H1 (cell line): ENCODE results near the gene CHRD. TPM values are rescaled to one million over a fixed set of nuclear protein-coding genes. Genes with fewer than 3 reads are reported as not detected.

ENCODE experiments used
- EZH2 ChIP-seq: fragments of 200-600 bp; sonication (generic); IDR thresholded peaks from 2 replicates; pipeline ENCODE4 v1.7.1; 2012; ENCODE audit warnings: low read depth, mild to moderate bottlenecking, moderate library complexity, low read length, inconsistent platforms; ENCODE audit not compliant: severe bottlenecking
- KDM5A ChIP-seq: fragments of 200-600 bp; IDR thresholded peaks from 2 replicates; pipeline ENCODE4 v1.7.1; 2012; ENCODE audit warnings: mild to moderate bottlenecking, low read length, inconsistent platforms, mixed read lengths
- NRF1 ChIP-seq: IDR thresholded peaks from 2 replicates; pipeline ENCODE4 v1.6.1; 2011; ENCODE audit warnings: mild to moderate bottlenecking, low read depth, low read length, improper control_type of control experiment
- SAP30 ChIP-seq: fragments of 300-600 bp; sonication (generic); IDR thresholded peaks from 2 replicates; pipeline ENCODE4 v1.7.1; 2012; ENCODE audit warnings: low read length, moderate library complexity, mild to moderate bottlenecking, inconsistent platforms; ENCODE audit not compliant: insufficient read depth, insufficient replicate concordance
- SIX5 ChIP-seq: IDR thresholded peaks from 2 replicates; pipeline ENCODE4 v1.6.1; 2011; ENCODE audit warnings: mild to moderate bottlenecking, low read depth, low read length
- polyA plus RNA-seq, 7 experiments: library from polyadenylated mRNA; depleted of rRNA in 3 of 7; stranded (reverse) in 5 of 7; unstranded in 2 of 7; fragments of >200 nt in 5 of 7; fragments of 200-250 nt in 2 of 7; gene quantifications; 1 replicate in 5 of 7; 2 replicates in 1 of 7; 4 replicates in 1 of 7; pipeline versions ENCODE4 v1.2.1 to v1.2.3, GENCODE V29; 2011 to 2013; ENCODE audit warnings: missing spikeins in 2 of 7, mixed read lengths in 2 of 7
- total RNA-seq: library from RNA; stranded (reverse); fragmentation: NEBNext Ultra II Directional; extraction: Animal tissue kit (Norgen Biotek cat#: 25700); gene quantifications from 2 replicates; pipeline ENCODE4 v1.2.1, GENCODE V29; 2021
- TF ChIP-seq, protein P1 (sequence below): fragments of 300-600 bp; sonication (generic); IDR thresholded peaks from 2 replicates; pipeline ENCODE4 v1.7.1; 2012; ENCODE audit warnings: low read length, moderate library complexity, mild to moderate bottlenecking, inconsistent platforms; ENCODE audit not compliant: insufficient replicate concordance
- TF ChIP-seq, protein P2 (sequence below), 3 experiments: IDR thresholded peaks; 1 replicate in 2 of 3; 2 replicates in 1 of 3; pipeline versions ENCODE4 v1.5.1 to v1.6.1; 2011; ENCODE audit warnings: low read length in 3 of 3, mild to moderate bottlenecking in 3 of 3, inconsistent platforms in 2 of 3, low read depth in 1 of 3, moderate library complexity in 1 of 3; ENCODE audit not compliant: insufficient read depth in 1 of 3; ENCODE audit errors: control extremely low read depth in 1 of 3

Gene CHRD
- total and polyA plus RNA-seq, 2 of the 8 experiments (the other 6 are each of a cell fraction or from before 2014, with no cell fraction given): 0.62 to 0.86 TPM

DNA sequence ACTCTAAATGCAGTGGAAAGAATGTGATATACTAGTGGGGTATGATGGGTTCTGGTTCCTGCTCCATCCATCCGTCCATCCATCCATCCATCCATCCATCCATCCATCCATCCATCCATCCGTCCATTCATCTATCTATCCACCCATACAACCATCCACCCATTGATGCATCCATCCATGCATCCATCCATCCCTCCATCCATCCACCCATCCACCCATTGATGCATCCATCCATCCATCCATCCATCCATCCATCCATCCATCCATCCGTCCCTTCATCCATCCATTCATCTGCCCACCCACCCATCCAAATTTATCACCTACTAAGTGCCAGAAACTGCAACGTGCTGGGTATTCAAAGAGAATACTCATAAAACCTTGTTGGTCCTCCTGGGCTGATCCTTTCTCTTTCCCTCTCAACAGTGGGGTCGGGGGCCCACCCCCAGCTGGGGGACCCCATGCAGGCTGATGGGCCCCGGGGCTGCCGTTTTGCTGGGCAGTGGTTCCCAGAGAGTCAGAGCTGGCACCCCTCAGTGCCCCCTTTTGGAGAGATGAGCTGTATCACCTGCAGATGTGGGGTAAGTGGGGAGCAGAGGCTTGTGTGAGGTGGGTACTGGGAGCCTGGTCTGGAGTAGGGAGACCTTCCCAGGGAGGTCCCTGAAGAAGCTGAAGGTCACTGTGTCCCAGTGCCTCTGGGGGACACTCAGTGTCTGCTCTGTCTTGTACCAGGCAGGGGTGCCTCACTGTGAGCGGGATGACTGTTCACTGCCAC is 8.5 kb downstream of the CHRD start (continued):
- TF ChIP-seq, protein P1, sequence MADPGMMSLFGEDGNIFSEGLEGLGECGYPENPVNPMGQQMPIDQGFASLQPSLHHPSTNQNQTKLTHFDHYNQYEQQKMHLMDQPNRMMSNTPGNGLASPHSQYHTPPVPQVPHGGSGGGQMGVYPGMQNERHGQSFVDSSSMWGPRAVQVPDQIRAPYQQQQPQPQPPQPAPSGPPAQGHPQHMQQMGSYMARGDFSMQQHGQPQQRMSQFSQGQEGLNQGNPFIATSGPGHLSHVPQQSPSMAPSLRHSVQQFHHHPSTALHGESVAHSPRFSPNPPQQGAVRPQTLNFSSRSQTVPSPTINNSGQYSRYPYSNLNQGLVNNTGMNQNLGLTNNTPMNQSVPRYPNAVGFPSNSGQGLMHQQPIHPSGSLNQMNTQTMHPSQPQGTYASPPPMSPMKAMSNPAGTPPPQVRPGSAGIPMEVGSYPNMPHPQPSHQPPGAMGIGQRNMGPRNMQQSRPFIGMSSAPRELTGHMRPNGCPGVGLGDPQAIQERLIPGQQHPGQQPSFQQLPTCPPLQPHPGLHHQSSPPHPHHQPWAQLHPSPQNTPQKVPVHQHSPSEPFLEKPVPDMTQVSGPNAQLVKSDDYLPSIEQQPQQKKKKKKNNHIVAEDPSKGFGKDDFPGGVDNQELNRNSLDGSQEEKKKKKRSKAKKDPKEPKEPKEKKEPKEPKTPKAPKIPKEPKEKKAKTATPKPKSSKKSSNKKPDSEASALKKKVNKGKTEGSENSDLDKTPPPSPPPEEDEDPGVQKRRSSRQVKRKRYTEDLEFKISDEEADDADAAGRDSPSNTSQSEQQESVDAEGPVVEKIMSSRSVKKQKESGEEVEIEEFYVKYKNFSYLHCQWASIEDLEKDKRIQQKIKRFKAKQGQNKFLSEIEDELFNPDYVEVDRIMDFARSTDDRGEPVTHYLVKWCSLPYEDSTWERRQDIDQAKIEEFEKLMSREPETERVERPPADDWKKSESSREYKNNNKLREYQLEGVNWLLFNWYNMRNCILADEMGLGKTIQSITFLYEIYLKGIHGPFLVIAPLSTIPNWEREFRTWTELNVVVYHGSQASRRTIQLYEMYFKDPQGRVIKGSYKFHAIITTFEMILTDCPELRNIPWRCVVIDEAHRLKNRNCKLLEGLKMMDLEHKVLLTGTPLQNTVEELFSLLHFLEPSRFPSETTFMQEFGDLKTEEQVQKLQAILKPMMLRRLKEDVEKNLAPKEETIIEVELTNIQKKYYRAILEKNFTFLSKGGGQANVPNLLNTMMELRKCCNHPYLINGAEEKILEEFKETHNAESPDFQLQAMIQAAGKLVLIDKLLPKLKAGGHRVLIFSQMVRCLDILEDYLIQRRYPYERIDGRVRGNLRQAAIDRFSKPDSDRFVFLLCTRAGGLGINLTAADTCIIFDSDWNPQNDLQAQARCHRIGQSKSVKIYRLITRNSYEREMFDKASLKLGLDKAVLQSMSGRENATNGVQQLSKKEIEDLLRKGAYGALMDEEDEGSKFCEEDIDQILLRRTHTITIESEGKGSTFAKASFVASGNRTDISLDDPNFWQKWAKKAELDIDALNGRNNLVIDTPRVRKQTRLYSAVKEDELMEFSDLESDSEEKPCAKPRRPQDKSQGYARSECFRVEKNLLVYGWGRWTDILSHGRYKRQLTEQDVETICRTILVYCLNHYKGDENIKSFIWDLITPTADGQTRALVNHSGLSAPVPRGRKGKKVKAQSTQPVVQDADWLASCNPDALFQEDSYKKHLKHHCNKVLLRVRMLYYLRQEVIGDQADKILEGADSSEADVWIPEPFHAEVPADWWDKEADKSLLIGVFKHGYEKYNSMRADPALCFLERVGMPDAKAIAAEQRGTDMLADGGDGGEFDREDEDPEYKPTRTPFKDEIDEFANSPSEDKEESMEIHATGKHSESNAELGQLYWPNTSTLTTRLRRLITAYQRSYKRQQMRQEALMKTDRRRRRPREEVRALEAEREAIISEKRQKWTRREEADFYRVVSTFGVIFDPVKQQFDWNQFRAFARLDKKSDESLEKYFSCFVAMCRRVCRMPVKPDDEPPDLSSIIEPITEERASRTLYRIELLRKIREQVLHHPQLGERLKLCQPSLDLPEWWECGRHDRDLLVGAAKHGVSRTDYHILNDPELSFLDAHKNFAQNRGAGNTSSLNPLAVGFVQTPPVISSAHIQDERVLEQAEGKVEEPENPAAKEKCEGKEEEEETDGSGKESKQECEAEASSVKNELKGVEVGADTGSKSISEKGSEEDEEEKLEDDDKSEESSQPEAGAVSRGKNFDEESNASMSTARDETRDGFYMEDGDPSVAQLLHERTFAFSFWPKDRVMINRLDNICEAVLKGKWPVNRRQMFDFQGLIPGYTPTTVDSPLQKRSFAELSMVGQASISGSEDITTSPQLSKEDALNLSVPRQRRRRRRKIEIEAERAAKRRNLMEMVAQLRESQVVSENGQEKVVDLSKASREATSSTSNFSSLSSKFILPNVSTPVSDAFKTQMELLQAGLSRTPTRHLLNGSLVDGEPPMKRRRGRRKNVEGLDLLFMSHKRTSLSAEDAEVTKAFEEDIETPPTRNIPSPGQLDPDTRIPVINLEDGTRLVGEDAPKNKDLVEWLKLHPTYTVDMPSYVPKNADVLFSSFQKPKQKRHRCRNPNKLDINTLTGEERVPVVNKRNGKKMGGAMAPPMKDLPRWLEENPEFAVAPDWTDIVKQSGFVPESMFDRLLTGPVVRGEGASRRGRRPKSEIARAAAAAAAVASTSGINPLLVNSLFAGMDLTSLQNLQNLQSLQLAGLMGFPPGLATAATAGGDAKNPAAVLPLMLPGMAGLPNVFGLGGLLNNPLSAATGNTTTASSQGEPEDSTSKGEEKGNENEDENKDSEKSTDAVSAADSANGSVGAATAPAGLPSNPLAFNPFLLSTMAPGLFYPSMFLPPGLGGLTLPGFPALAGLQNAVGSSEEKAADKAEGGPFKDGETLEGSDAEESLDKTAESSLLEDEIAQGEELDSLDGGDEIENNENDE: no peak
- no peak for TF ChIP-seq EZH2
- TF ChIP-seq KDM5A: no peak
- no peak for TF ChIP-seq SIX5
- TF ChIP-seq, protein P2, sequence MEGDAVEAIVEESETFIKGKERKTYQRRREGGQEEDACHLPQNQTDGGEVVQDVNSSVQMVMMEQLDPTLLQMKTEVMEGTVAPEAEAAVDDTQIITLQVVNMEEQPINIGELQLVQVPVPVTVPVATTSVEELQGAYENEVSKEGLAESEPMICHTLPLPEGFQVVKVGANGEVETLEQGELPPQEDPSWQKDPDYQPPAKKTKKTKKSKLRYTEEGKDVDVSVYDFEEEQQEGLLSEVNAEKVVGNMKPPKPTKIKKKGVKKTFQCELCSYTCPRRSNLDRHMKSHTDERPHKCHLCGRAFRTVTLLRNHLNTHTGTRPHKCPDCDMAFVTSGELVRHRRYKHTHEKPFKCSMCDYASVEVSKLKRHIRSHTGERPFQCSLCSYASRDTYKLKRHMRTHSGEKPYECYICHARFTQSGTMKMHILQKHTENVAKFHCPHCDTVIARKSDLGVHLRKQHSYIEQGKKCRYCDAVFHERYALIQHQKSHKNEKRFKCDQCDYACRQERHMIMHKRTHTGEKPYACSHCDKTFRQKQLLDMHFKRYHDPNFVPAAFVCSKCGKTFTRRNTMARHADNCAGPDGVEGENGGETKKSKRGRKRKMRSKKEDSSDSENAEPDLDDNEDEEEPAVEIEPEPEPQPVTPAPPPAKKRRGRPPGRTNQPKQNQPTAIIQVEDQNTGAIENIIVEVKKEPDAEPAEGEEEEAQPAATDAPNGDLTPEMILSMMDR (IDR thresholded peaks at IDR 0.05; ENCODE audit: control extremely low read depth in 1 of 3, insufficient read depth in 1 of 3, low read depth in 1 of 3, low read length in 3 of 3): no peak
- no peak for TF ChIP-seq NRF1
- TF ChIP-seq SAP30: no peak
